HL-60 (cell line): ENCODE data around the gene KRTAP4-3.

Source experiments
- DNase-seq, 2 experiments: peaks; one replicate each; pipeline ENCODE4 v3.0.0-alpha.2; 2010 to 2020; ENCODE audit warnings: low read depth in 1 of 2, low spot score in 1 of 2
- H3K27ac ChIP-seq: fragments of 250-450 bp; sonication (Bioruptor Pico); replicated peaks from 2 replicates; pipeline ENCODE4 v1.5.1; 2020; ENCODE audit warnings: mild to moderate bottlenecking, moderate library complexity
- H3K27me3 ChIP-seq: fragments of 250-450 bp; sonication (Bioruptor Pico); 2 replicates; pipeline ENCODE4 v1.5.1; 2021; ENCODE audit warnings: mild to moderate bottlenecking, moderate library complexity; ENCODE audit not compliant: insufficient read depth, poor library complexity, severe bottlenecking
- H3K4me3 ChIP-seq: replicated peaks from 2 replicates; pipeline ENCODE4 v1.5.1; 2011; ENCODE audit warnings: mild to moderate bottlenecking, control low read depth, low read length; ENCODE audit not compliant: insufficient read depth
- GABPA ChIP-seq: IDR thresholded peaks from 2 replicates; pipeline ENCODE4 v1.6.1; 2012; ENCODE audit warnings: low read depth
- POLR2AphosphoS5 ChIP-seq: IDR thresholded peaks from 2 replicates; pipeline ENCODE4 v1.6.1; 2012; ENCODE audit warnings: low read depth
- SPI1 ChIP-seq: IDR thresholded peaks from 2 replicates; pipeline ENCODE4 v1.6.1; 2012; ENCODE audit warnings: low read depth, mild to moderate bottlenecking, borderline replicate concordance
- TF ChIP-seq, protein P1 (sequence below): IDR thresholded peaks from one replicate; pipeline ENCODE4 v1.5.1; 2011; ENCODE audit warnings: low read length, control low read depth, inconsistent platforms; ENCODE audit not compliant: insufficient read depth
- TF ChIP-seq, protein P2 (sequence below): IDR thresholded peaks from 2 replicates; pipeline ENCODE4 v1.6.1; 2012; ENCODE audit warnings: low read depth; ENCODE audit not compliant: insufficient replicate concordance

KRTAP4-3 gene

DNA sequence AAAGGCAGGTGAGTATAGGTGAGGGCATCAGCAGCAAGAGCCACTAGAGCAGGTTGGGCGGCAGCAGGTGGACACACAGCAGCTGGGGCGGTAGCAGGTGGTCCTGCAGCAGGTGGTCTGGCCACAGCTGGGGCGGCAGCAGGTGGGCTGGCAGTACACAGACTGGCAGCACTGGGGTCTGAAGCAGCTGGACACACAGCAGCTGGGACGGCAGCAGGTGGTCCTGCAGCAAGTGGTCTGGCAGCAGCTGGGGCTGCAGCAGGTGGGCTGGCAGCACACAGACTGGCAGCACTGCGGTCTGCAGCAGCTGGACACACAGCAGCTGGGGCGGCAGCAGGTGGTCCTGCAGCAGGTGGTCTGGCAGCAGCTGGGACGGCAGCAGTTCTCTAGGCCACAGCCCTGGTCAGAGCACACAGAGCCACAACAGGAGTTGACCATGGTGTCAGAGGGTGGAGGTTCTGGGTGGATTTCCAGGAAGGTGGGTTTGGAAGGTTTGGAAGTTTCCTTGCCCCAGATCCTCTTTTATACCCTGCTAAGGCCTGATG lies 9.8 kb upstream of the KRTAP4-3 start, which contains the start of gene KRTAP4-2:
KRTAP4-2 (minus strand) TSS at position 495 of the 545 bp plus-strand sequence; CDS start at position 438, 57 bp downstream.
- Histone ChIP-seq H3K27ac (no peak within 1 kb of the TSS), H3K4me3 (no peak within 1 kb of the TSS), H3K27me3 (peaks cover 2% of the 10 kb centered on the region)
- TF ChIP-seq GABPA (no peak), SPI1 (no peak), POLR2AphosphoS5 (no peak)
- TF ChIP-seq, protein P1, sequence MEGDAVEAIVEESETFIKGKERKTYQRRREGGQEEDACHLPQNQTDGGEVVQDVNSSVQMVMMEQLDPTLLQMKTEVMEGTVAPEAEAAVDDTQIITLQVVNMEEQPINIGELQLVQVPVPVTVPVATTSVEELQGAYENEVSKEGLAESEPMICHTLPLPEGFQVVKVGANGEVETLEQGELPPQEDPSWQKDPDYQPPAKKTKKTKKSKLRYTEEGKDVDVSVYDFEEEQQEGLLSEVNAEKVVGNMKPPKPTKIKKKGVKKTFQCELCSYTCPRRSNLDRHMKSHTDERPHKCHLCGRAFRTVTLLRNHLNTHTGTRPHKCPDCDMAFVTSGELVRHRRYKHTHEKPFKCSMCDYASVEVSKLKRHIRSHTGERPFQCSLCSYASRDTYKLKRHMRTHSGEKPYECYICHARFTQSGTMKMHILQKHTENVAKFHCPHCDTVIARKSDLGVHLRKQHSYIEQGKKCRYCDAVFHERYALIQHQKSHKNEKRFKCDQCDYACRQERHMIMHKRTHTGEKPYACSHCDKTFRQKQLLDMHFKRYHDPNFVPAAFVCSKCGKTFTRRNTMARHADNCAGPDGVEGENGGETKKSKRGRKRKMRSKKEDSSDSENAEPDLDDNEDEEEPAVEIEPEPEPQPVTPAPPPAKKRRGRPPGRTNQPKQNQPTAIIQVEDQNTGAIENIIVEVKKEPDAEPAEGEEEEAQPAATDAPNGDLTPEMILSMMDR = no peak
- TF ChIP-seq, protein P2, sequence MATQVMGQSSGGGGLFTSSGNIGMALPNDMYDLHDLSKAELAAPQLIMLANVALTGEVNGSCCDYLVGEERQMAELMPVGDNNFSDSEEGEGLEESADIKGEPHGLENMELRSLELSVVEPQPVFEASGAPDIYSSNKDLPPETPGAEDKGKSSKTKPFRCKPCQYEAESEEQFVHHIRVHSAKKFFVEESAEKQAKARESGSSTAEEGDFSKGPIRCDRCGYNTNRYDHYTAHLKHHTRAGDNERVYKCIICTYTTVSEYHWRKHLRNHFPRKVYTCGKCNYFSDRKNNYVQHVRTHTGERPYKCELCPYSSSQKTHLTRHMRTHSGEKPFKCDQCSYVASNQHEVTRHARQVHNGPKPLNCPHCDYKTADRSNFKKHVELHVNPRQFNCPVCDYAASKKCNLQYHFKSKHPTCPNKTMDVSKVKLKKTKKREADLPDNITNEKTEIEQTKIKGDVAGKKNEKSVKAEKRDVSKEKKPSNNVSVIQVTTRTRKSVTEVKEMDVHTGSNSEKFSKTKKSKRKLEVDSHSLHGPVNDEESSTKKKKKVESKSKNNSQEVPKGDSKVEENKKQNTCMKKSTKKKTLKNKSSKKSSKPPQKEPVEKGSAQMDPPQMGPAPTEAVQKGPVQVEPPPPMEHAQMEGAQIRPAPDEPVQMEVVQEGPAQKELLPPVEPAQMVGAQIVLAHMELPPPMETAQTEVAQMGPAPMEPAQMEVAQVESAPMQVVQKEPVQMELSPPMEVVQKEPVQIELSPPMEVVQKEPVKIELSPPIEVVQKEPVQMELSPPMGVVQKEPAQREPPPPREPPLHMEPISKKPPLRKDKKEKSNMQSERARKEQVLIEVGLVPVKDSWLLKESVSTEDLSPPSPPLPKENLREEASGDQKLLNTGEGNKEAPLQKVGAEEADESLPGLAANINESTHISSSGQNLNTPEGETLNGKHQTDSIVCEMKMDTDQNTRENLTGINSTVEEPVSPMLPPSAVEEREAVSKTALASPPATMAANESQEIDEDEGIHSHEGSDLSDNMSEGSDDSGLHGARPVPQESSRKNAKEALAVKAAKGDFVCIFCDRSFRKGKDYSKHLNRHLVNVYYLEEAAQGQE = no peak
- DNase-seq = no peak

- TF ChIP-seq, protein P2 = no peak
- no peak overlapping the region for H3K4me3 ChIP-seq
- peaks cover 2% of the 10 kb centered on the region for H3K27me3 ChIP-seq
- no peak overlapping the region for H3K27ac ChIP-seq
- no peak for DNase-seq
Observed at GRCh38 chr17:41176744-41177387, 8.8 kb upstream of the KRTAP4-3 start.

DNA sequence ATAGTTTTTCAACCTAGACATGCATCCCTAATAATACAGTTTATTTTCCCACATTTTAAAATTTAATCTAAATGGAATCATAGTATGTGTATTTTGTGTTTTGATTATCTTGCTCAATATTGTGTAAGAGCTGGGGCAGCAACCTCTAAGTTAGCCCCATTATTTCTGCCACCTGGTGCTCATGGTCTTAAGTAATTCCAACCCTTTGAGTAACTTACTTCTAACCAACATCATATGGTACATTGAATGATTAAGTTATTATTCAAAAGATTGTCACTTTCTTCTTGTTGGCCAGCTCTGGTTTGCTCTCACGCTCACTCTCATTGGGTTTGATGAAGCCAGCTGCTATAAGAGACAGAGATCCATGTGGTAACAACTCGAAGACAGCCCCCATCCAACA lies 3.9 kb upstream of the KRTAP4-3 start:
- Histone ChIP-seq H3K4me3 (no peak overlapping the region), H3K27ac (no peak overlapping the region), H3K27me3 (peaks cover 2% of the 10 kb centered on the region)
- TF ChIP-seq, protein P2 = no peak
- TF ChIP-seq, protein P1 = no peak
- TF ChIP-seq GABPA (no peak), POLR2AphosphoS5 (no peak), SPI1 (no peak)
- DNase-seq = peak in 1 of 2 experiments; percentile 10
